ENCODE data around the gene ENAH.
"Not testable (repeated sequence)": the region's sequence is repeated elsewhere in the genome, so short reads cannot be mapped to it uniquely, and the experiment has no call there.

ENAH gene

GRCh38 chr1:225670806-225671733, 18.1 kb upstream of the ENAH start:
- DNase-seq, result no peak

- no peak for DNase-seq
Measured at GRCh38 chr1:225670356-225670755, 17.4 kb upstream of the ENAH start.

- DNase-seq, result no peak
Measured at GRCh38 chr1:225668222-225668621, 15.3 kb upstream of the ENAH start.

GRCh38 chr1:225667362-225667761, 14.4 kb upstream of the ENAH start:
- DNase-seq, result no peak

GRCh38 chr1:225666495-225666894, 13.6 kb upstream of the ENAH start:
- DNase-seq, result no peak

- no peak for DNase-seq
Measured at GRCh38 chr1:225664762-225665161, 11.8 kb upstream of the ENAH start.

GRCh38 chr1:225662155-225662554, 9.2 kb upstream of the ENAH start:
- no peak for DNase-seq

GRCh38 chr1:225660544-225660946, 7.6 kb upstream of the ENAH start:
- no peak for DNase-seq

- no peak for DNase-seq
Measured at GRCh38 chr1:225658041-225658440, 5.1 kb upstream of the ENAH start.

- DNase-seq, result no peak
Measured at GRCh38 chr1:225657462-225657989, 4.6 kb upstream of the ENAH start.

- DNase-seq, result not testable (repeated sequence)
Measured at GRCh38 chr1:225656259-225656655, 3.3 kb upstream of the ENAH start.

- DNase-seq, result peak; percentile 3
Measured at GRCh38 chr1:225655509-225656258, 2.8 kb upstream of the ENAH start.

GRCh38 chr1:225654688-225655508, 2.0 kb upstream of the ENAH start:
- no peak for DNase-seq

- no peak for DNase-seq
Measured at GRCh38 chr1:225654277-225654597, 1.3 kb upstream of the ENAH start.

GRCh38 chr1:225653463-225654276, 747 bp upstream of the ENAH start:
- DNase-seq, result peak; percentile 7

- no peak for DNase-seq
Measured at GRCh38 chr1:225651872-225652728, 823 bp downstream of the ENAH start.

GRCh38 chr1:225651376-225651871, 1.5 kb downstream of the ENAH start:
- DNase-seq, result no peak

- no peak for DNase-seq
Measured at GRCh38 chr1:225650179-225650578, 2.7 kb downstream of the ENAH start.

- DNase-seq, result no peak
Measured at GRCh38 chr1:225645194-225645895, 7.6 kb downstream of the ENAH start.

- no peak for DNase-seq
Measured at GRCh38 chr1:225644666-225645065, 8.3 kb downstream of the ENAH start.

Measured in CD4-positive, alpha-beta T cell treated with Interleukin-10 for 1 hour (primary cell).